RPMI7951 (cell line): ENCODE results near the gene LSM7. TPM values are rescaled to one million over a fixed set of nuclear protein-coding genes. Genes with fewer than 3 reads are reported as not detected.

ENCODE experiments used
- DNase-seq: peaks from one replicate; pipeline ENCODE4 v3.0.0-alpha.2; 2012; ENCODE audit warnings: low read depth
- total RNA-seq: library from RNA; depleted of rRNA; stranded (reverse); fragments of >200 nt; shearing (Covaris generic); gene quantifications from 2 replicates; pipeline ENCODE4 v1.2.3, GENCODE V29; 2014; rRNA removed

Gene LSM7
- total RNA-seq: 343 and 390 TPM in 2 replicates

GRCh38 chr19:2328401-2329148 lies at the start of gene LSM7, which contains the start of gene SPPL2B:
Gene LSM7, minus strand, starts transcription at chr19:2328586. Its CDS starts 20 bp downstream, at chr19:2328566.
Gene SPPL2B, plus strand, starts transcription at chr19:2328684. Its CDS starts 26 bp downstream, at chr19:2328710.
- DNase-seq: peak; percentile 85

GRCh38 chr19:2376784-2377519 lies 48.6 kb upstream of the LSM7 start:
- no peak for DNase-seq

- DNase-seq: no peak
Observed at GRCh38 chr19:2375353-2376121, 47.2 kb upstream of the LSM7 start.

GRCh38 chr19:2374808-2375207 lies 46.4 kb upstream of the LSM7 start:
- DNase-seq: no peak

GRCh38 chr19:2372076-2372612 lies 43.8 kb upstream of the LSM7 start:
- DNase-seq: peak; percentile 75

GRCh38 chr19:2371656-2372055 lies 43.3 kb upstream of the LSM7 start:
- peak; percentile 84 for DNase-seq

GRCh38 chr19:2365201-2365970 lies 37.0 kb upstream of the LSM7 start:
- DNase-seq: no peak

GRCh38 chr19:2363419-2363818 lies 35.0 kb upstream of the LSM7 start:
- DNase-seq: no peak

- no peak for DNase-seq
Observed at GRCh38 chr19:2362970-2363300, 34.5 kb upstream of the LSM7 start.

- no peak for DNase-seq
Observed at GRCh38 chr19:2362046-2362969, 33.9 kb upstream of the LSM7 start.

- no peak for DNase-seq
Observed at GRCh38 chr19:2361246-2362045, 33.1 kb upstream of the LSM7 start.

GRCh38 chr19:2360833-2361232 lies 32.4 kb upstream of the LSM7 start:
- no peak for DNase-seq

GRCh38 chr19:2359992-2360685 lies 31.8 kb upstream of the LSM7 start, which contains the start of gene TMPRSS9:
Gene TMPRSS9, plus strand, starts transcription at chr19:2360265. Its CDS starts 29,521 bp downstream, at chr19:2389786.
- no peak for DNase-seq

- DNase-seq: no peak
Observed at GRCh38 chr19:2358548-2359173, 30.3 kb upstream of the LSM7 start.

- no peak for DNase-seq
Observed at GRCh38 chr19:2357279-2358206, 29.2 kb upstream of the LSM7 start.

GRCh38 chr19:2356036-2356646 lies 27.8 kb upstream of the LSM7 start:
- no peak for DNase-seq
